AG04450 (cell line): ENCODE data around the gene ARRDC1. TPM values are rescaled to one million over a fixed set of nuclear protein-coding genes. Genes with fewer than 3 reads are reported as not detected.

Experiments
- CTCF ChIA-PET: fragments of 300-600, 350-600 bp; formaldehyde crosslinking; extraction: SDS; loops from one replicate; lab custom pipeline; 2022; ENCODE audit warnings: antibody characterized with exemption, inconsistent platforms; lab: Charles Lee
- POLR2A ChIA-PET: fragments of 350-600 bp; formaldehyde crosslinking; extraction: SDS; loops from one replicate; lab custom pipeline; 2021; ENCODE audit warnings: antibody characterized with exemption, inconsistent platforms; lab: Yijun Ruan, JAX
- DNase-seq: peaks from one replicate; pipeline ENCODE4 v3.0.0-alpha.2; 2011; ENCODE audit warnings: low read depth, low spot score
- H3K27ac ChIP-seq: one replicate; pipeline ENCODE4 v1.5.1; 2012; ENCODE audit warnings: low read depth, low read length, control low read depth
- H3K27me3 ChIP-seq: one replicate; pipeline ENCODE4 v1.6.0; 2012; ENCODE audit warnings: low read length; ENCODE audit not compliant: control insufficient read depth, insufficient read depth
- H3K4me3 ChIP-seq: 2 replicates; pipeline ENCODE4 v1.5.1; 2011; ENCODE audit warnings: mild to moderate bottlenecking, low read depth, low read length, control low read depth
- H3K9me3 ChIP-seq: 2 replicates; pipeline ENCODE4 v1.5.1; 2012; ENCODE audit warnings: low read length; ENCODE audit not compliant: control insufficient read depth, insufficient read depth
- CTCF ChIP-seq: IDR thresholded peaks from 2 replicates; pipeline ENCODE4 v1.5.1; 2011; ENCODE audit warnings: low read depth, low read length, control low read depth, inconsistent platforms
- polyA plus RNA-seq: library from polyadenylated mRNA; depleted of rRNA; stranded (reverse); fragments of >200 nt; gene quantifications from 2 replicates; pipeline ENCODE4 v1.2.3, GENCODE V29; 2011

The ARRDC1 gene
- polyA plus RNA-seq, 1 experiment, result 12.1 TPM

DNA sequence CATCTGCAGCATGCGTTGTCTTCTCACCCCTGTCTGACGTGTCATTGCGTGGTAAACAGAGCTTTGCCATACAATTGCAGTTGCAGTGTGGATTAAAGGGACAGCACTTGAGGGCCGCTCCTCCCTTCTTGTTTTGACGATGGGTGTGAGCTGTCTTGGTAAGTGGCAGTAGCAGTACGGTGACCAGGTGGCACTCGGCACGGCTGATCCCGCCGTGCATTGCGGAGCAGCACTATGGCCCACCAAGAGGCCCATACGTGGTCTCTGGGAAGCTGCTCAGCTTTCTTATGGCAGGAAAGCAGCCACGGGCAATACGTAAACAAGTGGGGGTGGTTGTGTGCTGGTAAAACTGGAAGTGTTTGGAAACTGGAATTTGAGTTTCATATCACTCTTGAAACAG is 38.4 kb downstream of the ARRDC1 start:
- CTCF ChIA-PET, result interaction anchor here (0.6 kb wide), 1 partner anchor 13 kb away, joined by 3 read pairs; no protein-coding TSS in a partner anchor
- no peak for TF ChIP-seq CTCF

GRCh38 chr9:137645211-137645610 is 39.7 kb downstream of the ARRDC1 start:
- Histone ChIP-seq H3K27me3 (no peaks in the 10 kb centered on the region), H3K4me3 (no peak overlapping the region), H3K27ac (no peak overlapping the region), H3K9me3 (no peaks in the 10 kb centered on the region; the same call in 1 of the 2 replicates)
- no peak for DNase-seq
- ChIA-PET CTCF (no interaction called here), POLR2A (no interaction called here)
- no peak for TF ChIP-seq CTCF

More for the DNA sequence above, 38.4 kb downstream of the ARRDC1 start:
- no peaks in the 10 kb centered on the region for H3K9me3 ChIP-seq
- POLR2A ChIA-PET, result interaction anchor here (0.7 kb wide), 1 partner anchor 20 kb away, joined by 4 read pairs; no protein-coding TSS in a partner anchor
- no peaks in the 10 kb centered on the region for H3K27me3 ChIP-seq
- no peak for DNase-seq
- no peak overlapping the region for H3K4me3 ChIP-seq
- no peak overlapping the region for H3K27ac ChIP-seq

DNA sequence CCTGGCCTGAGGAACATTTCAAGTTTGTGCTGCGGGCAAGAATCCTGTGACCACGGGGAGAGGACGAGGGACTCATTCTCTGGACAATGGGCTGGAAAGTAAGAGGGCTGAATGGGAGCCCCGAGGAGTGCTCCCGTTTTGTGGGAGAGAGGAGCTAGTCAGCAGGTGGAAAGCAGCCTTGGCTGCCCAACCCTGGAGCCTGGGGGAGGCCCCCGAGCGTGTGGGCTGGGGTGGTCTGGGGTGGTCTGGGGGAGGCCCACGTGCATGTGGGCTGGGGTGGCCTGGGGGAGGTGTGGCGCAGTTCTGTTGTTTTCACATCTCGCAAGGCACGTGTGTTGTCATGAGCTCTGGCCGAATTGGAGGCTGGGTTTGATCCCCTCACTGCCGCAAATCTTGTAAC is 40.9 kb downstream of the ARRDC1 start:
- no peak for DNase-seq
- no peaks in the 10 kb centered on the region for H3K27me3 ChIP-seq
- POLR2A ChIA-PET, result no interaction called here
- no peaks in the 10 kb centered on the region; the same call in 1 of the 2 replicates for H3K9me3 ChIP-seq
- no peak for TF ChIP-seq CTCF
- CTCF ChIA-PET, result interaction anchor here (0.6 kb wide), 1 partner anchor 18 kb away, joined by 3 read pairs; no protein-coding TSS in a partner anchor
- H3K27ac ChIP-seq, result peak overlapping the region; percentile 2
- H3K4me3 ChIP-seq, result no peak overlapping the region

DNA sequence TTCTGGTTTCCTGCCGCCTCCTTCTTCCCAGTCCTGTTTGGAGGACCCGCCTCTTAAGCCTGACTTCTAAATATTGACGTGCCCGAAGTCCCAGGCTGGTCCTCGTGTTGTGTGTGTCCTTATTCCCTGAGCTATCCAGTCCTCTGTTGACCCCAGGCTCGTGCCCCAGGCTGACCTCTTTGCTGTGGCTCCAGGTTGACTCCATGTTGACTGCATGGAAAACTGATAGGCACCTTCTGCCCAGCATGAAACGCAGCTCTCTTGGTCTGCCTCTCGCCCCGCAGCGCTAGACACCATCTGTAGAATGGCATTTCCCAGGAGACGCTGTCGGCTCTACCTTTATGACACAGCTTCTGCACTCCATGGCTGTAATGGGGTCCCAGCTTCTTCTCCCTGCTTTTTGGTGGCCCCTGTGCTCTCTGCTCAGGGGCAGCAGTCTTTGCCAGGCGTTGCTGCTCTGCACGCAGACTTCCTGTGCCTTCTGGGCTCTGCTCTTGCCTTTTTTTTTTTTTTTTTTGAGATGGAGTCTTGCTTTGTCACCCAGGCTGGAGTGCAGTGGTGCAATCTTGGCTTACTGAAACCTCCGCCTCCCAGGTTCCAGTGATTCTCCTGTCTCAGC is 41.7 kb downstream of the ARRDC1 start:
- ChIA-PET POLR2A (no interaction called here), CTCF (interaction anchor here (0.6 to 1.0 kb wide), 2 partner anchors 19 kb away, joined by 3 read pairs; no protein-coding TSS in a partner anchor)
- H3K27ac ChIP-seq, result no peak overlapping the region
- H3K27me3 ChIP-seq, result no peaks in the 10 kb centered on the region
- TF ChIP-seq CTCF, result no peak
- no peak for DNase-seq
- no peak overlapping the region for H3K4me3 ChIP-seq
- H3K9me3 ChIP-seq, result no peaks in the 10 kb centered on the region; the same call in 1 of the 2 replicates

DNA sequence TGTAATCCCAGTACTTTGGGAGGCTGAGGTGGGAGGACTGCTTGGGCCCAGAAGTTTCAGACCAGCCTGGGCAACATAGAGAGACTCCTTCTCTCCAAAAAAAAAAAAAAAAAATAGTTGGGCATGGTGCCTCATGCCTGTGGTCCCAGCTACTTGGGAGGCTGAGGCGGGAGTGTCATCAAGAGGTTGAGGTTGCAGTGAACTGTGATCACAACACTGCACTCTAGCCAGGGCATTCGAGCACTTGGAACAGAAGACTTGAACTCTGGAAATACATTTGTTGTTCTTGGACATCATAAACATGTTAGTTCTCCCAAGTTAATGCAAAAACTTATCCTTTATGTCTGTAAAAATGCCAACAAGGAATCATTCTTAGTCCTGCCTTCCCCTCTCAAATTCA is 42.9 kb downstream of the ARRDC1 start:
- Histone ChIP-seq H3K27me3 (no peaks in the 10 kb centered on the region), H3K4me3 (no peak overlapping the region), H3K27ac (no peak overlapping the region), H3K9me3 (no peaks in the 10 kb centered on the region; the same call in 1 of the 2 replicates)
- no peak for TF ChIP-seq CTCF
- ChIA-PET CTCF (no interaction called here), POLR2A (no interaction called here)
- DNase-seq, result no peak
